ENCODE data around the gene LRIG2.
"Not testable (repeated sequence)": the region's sequence is repeated elsewhere in the genome, so short reads cannot be mapped to it uniquely, and the experiment has no call there.

Gene LRIG2, protein sequence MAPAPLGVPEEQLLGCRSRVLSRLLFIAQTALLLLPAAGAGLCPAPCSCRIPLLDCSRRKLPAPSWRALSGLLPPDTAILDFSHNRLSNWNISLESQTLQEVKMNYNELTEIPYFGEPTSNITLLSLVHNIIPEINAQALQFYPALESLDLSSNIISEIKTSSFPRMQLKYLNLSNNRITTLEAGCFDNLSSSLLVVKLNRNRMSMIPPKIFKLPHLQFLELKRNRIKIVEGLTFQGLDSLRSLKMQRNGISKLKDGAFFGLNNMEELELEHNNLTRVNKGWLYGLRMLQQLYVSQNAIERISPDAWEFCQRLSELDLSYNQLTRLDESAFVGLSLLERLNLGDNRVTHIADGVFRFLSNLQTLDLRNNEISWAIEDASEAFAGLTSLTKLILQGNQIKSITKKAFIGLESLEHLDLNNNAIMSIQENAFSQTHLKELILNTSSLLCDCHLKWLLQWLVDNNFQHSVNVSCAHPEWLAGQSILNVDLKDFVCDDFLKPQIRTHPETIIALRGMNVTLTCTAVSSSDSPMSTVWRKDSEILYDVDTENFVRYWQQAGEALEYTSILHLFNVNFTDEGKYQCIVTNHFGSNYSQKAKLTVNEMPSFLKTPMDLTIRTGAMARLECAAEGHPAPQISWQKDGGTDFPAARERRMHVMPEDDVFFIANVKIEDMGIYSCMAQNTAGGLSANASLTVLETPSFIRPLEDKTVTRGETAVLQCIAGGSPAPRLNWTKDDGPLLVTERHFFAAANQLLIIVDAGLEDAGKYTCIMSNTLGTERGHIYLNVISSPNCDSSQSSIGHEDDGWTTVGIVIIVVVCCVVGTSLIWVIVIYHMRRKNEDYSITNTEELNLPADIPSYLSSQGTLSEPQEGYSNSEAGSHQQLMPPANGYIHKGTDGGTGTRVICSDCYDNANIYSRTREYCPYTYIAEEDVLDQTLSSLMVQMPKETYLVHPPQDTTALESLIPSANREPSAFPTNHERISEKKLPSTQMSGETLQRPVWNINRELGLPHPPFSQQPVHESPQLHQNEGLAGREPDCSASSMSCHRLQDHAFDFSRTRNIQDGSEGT

DNA sequence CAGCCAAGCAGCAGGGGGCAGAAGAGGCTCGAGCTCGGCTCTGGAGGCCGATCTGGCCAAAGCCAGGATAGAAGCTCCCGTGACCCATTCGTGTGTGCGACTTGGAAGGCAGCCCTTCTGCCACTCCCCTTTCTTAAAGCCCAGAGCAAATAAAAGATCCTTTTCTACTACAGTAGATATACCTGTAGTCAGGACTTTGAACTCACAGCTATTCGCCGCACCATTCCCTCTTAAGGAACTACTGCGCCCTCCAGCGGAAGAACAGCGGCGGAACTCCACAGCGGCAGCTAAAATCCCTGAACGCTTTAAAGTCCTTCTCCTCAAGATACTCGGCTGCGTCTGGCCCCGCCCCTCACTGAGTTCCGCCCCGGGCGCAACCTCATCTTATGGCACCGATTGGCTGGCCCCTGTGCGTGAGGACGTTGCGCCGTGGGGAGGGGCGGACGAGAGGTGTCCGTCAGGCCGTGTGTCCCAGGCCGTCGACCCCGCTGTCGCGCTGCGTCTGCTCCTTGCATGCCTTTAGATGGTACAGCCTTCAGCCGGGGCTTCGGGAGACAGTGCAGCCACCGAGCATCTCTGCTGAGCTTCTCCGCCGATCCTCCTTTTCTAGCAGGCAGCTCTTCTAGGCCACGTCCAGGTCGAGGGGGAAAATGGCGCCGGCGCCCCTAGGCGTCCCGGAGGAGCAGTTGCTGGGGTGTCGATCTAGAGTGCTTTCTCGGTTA, at the start of gene LRIG2:
Gene LRIG2, plus strand, starts transcription at position 442 of the 722 bp plus-strand sequence. Its CDS starts 209 bp downstream, at position 651.
- peak; percentile 95 to 96 for DNase-seq

DNA sequence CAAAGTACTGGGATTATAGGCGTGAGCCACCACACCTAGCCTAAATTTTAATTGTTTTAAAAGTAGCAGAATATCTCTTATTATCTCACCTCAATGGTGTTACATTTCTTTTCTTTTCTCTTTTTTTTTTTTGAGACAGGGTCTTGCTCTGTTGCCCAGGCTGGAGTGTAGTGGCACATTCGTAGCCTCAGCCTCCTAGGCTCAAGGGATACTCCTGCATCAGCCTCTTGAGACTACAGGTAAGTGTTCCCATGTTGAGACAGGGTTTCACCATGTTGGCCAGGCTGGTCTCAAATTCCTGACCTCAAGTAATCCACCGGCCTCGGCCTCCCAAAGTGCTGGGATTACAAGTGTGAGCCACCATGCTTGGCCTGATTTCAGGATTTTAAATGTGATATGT, 49.7 kb upstream of the LRIG2 start:
- not testable (repeated sequence) for DNase-seq

DNA sequence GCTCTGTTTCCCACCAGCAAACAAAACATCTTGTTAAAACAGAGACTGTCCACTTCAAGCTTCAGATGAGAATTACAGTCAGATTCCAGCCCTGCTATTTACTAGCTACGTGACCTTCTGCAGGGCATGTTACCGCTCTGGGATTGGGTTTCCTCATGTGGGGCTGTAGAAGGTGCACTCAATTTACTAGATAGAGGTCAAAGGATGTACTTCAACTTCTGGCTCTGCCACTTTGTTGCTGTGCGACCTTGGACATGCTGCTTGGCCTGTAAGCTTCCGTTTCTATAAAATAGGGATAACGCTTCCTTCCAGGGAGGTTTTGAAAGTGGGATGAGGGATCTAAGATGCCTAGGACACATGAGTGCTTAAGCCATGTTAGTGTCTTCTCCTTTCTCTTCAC, 46.0 kb upstream of the LRIG2 start:
- no peak for DNase-seq

DNA sequence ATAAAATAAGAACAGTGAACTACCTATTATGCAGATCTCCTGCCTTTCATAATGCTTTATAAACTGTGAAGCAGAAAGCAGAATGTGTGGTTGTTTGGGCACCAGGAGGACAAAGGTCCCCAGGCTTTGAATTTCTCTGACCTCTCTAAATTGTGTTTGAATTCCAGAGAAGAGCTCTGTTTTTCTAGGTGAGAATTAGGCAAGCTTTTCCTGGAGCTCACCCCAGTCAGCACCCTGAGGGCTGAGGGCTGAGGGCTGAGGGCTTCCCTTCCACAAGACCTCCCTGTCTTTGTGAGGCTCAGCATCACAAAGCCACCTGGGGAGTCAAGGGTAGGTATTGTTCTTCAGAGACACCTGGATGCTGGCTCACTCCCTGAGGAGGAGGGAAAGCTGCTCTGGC, 45.5 kb upstream of the LRIG2 start:
- no peak for DNase-seq

DNA sequence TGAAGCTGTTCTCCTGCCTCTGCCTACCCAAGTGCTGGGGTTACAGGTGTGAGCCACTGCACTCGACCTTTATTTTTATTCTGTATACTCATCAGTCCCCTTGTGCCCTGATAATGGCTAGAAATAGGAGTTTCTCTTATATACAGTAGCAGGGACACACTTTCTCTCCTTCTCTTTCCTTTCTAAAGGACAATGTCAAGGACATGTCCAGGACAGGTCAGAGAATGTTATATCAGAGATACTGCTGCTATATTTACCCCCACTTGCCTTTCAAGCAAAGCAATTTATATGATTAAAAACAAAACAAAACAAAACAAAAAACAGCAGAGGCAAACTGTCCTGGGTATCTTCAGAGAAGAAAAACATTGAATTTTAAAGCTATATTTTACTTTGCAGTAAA, 43.2 kb upstream of the LRIG2 start:
- no peak for DNase-seq

DNA sequence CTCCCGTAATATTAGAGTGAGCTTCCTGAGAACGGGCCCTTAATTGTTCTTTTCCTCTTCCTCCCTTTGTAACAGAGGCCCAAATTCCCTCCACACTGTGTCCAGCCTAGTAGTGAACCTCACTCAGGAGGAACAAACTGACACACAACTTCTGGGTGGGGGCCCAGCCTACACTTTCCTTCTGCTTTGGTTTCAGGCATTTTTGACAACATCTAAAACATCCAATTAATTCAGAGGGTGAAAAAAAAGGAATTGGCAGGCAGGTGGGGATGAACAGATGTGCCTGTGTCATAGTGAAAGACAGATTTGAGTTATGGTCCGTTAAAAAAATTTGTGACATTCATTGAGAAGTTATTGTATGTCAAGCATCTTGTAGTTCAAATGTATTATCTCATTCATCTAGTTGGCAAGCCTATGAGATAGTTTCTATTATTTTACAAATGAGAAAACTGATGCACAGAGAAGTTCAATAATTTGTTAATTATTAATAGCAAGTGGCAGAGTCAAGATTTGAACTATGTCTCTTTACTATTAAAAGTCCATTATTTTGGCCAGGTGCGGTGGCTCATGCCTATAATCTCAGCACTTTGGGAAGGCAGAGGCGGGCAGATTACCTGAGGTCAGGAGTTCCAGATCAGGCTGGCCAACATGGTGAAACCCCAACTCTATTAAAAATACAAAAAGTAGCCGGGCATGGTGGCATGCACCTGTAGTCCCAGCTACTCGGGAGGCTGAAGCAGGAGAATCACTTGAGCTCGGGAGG, 41.6 kb upstream of the LRIG2 start:
- no peak for DNase-seq

DNA sequence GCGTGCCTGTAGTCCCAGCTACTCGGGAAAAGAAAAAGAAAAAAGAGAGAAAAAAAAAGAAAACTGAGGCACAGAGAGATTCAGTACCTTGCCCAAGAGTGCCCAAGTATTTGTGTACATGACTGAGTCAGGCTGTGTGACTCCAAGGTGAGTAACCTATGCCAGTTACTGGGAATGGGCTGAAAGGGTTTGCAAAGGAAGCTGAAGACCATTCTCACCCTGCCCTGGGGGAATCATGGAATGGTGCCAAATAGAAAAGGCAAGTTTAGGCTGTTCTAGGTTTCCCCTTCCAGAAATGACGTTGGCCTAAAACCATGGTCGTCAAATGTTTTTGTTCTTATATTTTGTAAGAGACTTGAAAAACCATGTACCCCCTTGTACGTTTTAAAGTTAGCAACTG, 37.9 kb upstream of the LRIG2 start:
- DNase-seq, result no peak

DNA sequence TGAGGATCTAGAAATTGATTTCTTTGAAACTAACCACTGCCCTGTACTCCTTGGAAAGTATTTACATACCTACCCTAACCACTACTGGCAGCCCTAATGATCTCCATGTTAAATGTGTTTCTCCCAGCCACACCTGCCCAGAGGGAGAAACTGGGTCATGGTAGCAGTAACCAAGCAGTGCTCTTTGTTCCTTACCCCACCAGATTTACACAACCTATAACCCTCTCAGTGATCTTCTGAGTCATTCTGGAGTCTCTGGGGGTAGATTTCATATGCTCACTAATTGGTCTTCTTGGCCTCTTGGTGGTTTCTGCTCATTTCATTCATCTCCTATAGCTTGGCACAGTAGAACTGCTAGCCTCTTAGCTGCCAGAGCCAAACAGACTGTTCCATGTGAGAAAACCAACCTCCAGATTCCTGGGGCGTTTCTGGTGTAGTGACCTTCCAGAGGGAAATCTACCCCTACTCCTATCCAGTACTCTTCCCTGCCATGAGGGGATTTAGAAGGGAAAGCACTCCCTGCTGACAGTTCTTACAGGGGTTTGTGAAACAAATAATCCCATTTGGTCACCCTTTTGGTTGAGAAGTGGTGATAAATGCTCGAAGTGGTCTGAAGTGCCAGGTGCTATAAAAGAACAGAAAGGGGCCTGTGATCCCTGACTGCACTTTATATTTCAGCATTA, 36.2 kb upstream of the LRIG2 start:
- DNase-seq, result no peak

DNA sequence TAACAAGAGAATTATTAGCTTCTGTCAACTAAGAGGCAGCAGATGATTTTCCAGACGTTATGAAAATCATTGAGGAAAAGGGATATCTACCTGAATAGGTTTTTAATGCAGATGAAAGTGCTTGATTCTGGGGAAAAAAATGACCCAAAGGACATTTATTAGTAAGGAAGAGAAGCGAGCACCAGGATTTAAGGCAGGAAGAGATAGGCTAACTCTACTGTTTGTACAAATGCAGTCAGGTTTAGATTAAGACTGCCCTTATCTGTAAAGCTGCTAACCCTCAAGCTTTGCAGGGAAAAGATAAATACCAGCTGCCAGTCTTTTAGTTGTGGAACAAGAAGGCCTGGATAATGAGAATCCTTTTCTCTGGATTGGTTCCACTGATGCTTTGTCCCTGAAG, 33.0 kb upstream of the LRIG2 start:
- DNase-seq, result no peak

DNA sequence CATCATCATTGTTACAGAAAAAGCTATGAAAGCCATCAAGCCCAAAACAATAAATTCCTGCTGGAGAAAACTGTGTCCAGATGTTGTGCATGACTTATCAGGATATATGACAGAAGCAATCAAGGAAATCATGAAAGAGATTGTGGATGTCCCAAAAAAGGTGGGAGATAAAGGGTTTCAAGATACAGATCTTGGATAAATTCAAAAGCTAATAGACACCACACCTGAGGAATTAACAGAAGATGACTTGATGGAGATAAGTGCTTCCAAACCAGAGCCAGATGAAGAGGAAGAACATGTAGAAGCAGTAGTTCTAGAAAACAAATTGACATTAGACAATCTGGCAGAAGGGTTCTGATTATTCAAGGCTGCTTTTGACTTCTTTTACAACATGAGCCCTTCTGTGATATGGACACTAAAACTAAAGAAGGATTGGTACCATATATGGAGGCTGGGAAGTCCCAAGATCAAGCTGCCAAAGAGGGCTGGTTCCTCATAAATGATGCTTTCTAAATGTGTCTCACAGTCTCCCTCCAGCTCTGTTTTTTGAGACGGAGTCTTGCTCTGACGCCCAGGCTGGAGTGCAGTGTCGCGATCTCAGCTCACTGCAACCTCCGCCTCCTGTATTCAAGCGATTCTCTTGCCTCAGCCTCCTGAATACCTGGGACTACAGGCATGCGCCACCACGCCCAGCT, 32.1 kb upstream of the LRIG2 start:
- no peak for DNase-seq

DNA sequence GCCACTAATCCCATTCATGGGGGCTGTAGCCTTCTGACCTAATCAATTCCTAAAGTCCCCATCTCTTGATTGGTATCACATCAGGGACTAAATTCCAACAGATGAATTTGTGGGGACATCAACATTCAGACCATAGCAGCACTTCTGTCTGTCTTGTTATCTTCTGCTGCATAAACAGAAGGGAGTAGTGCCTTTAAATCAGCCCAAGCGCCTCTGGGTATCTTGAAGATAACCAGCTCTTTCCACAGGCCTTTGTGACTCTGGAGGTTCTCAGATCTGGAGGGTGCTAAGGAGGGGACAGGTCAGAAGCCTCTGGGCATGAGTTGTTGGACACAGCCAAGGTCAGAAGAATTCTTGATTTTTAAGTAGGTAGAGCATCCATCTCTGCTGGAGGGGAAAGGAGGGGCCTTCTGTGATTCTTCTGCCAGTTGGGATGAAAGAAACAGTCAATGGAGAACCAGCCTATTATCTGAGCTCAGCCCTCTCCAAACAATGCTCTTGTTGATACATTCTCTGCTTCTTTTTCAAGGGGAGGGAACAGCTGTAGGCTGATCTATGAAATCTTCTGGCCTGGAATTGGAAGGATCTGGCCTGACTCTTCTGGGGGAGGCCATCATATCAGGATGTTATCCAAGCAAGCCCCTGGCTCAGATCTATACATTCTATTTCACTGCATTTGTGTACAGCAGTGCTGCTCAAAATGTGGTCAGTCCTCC, 31.3 kb upstream of the LRIG2 start:
- no peak for DNase-seq

DNA sequence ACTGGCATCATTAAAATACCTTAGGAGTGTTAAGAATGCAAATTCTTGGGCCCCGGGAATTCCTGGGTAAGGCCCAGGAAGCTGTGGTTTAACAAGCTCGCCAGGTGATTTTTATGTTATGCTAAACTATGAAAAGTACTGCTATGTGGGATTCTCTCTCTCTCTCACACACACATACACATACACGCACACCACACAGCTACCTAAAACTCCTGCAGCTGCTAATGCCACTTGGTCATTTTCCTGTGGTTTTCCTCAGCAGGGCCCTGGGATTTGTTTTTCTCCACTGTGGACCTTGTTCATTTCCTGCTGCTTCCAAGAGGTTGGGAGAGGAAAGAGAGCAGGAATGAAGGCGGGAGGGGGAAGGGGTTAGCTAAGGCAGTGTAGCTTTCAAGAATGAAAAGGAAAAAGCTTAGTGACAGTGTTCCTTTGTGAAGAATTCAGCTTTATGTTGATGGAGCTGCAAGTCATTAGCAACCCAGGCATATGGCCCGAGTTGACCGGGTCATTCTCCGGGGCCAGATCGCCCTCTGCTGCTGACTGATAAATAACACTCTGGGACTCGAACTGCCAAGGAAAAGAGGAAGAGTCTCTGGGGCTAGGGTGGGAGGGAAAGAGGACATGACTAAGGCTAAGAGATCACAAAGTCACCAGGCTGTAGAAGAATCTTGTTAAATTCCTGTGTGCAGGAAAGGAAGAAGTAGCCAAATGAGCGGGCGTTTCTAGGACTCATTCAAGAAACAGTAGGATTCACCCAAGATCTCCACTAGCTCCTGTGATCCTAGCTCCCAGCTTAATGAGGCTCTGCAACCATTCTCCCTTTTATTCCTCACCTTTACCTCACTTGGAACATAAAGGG, 30.5 kb upstream of the LRIG2 start:
- DNase-seq, result peak; percentile 43 to 64

DNA sequence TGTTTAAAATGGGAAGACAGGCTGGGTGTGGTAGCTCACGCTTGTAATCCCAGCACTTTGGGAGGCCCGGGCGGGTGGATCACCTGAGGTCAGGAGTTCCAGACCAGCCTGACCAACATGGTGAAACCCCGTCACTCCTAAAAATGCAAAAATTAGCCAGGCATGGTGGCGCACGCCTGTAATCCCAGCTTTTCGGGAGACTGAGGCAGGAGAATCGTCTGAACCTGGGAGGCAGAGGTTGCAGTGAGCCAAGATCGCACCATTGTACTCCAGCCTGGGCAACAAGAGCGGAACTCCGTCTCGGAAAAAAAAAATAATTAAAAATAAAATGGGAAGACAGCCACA, 29.9 kb upstream of the LRIG2 start:
- DNase-seq, result not testable (repeated sequence)

DNA sequence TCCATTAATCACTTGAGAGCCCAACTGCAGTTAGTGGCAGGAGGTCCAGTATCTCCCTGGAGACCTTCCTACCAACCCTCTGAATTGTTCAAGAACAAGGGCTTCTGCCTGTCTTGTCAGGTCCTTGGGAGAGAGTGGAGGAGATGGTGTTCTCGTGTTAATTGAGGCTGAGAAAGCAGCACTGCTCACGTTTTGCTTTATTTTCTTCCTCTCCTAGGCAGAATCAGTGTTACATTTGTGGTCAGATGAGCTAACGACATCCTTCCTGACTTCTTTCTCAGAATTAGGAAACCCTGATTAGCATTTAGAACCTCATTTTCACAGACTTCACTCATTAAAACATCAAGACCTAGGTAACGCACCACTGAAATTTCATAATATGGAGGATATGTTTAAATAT, 26.4 kb upstream of the LRIG2 start:
- DNase-seq, result peak in 1 of 2 donors; percentile 44

DNA sequence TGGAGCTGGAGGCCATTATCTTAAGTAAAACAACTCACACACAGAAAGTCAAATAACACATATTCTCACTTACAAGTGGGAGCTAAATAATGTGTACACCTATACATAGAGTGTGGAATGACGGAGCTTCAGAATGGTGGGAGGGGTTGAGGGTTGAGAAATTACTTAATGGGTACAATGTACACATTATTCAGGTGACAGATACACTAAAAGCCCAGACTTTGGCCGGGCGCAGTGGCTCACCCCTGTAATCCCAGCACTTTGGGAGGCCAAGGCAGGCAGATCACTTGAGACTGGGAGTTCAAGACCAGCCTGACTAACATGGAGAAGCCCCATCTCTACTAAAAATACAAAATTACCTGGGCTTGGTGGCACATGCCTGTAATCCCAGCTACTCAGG, 24.9 kb upstream of the LRIG2 start:
- no peak for DNase-seq

DNA sequence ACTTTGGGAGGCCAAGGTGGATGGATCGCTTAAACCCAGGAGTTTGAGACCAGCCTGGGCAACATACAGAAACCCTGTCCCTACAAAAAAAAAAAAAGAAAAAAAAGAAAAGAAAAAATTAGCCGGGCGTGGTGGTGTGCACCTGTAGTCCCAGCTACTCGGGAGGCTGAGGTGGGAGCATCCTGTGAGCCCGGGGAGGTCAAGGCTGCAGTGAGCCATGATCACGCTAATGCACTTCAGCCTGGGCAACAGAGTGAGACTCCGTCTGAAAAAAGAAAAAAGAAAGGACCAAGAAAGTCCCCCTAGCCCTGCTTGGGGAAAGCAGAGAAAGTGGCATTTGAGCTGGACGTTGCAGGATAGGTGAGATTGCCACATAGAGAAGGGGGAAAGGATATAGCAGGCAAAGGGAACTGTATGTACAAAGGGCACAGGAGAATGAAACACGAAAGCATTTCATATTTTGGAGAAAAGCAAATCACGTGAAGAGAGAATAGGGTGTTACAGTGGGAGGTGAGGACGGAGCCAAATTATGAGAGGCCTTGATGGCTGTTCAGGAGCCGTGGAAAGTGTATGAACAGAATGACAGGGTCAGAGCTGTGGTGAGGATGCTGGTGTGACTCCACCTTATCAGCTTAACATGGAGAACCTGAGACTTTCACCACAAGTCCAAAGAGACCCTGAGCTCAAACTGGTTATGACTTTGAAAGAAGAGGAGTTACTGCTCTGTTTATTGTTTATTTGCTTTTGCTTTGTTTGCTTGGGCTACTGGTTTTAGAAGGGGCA, 19.5 kb upstream of the LRIG2 start:
- DNase-seq, result no peak

DNA sequence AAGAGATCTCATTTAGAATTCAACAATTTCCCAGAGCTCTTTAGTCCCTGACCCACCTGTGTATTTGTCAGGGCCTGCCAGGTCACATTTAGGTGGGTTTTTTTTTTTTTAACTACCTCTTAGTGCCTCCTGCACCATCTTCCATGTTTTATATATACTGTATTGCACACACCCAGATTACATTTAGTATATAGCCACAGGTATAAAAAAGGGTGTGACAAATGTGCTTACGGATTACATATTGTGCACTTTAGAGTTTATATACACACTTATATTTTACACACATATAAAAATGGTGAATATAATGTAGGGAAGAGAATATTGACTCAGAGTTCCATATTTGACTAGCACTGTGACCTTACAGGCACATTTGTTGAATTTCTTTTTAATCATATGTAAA, 17.4 kb upstream of the LRIG2 start:
- no peak for DNase-seq

DNA sequence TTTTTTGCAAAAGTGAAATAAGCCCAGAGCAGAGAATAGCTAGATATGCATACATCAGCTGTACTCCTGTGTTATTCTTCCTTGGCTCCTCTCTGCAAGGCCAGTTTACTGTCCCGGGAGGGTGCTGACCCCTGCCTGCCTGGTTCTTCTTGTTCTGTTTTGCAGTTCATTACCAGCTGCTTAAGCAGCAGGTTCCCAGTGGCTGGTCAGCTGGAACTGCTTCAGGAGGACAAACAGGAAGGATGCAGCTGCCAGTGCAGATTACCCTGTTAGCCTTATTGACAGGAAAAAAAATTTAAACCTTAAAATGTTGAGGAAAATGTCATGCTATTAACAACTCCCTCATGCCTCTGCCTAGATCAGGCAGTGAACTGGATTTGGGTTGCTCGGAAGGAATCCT, 16.0 kb upstream of the LRIG2 start:
- no peak for DNase-seq

All from CD4-positive, alpha-beta T cell treated with Interleukin-1 beta for 1 hour (primary cell).